Nucleus accumbens (tissue), 56 donors: ENCODE measurements around the gene GNB5.

Experiments used
- DNase-seq, 56 donors: peaks; one replicate each; lab custom pipeline; 2025; lab: John Stamatoyannopoulos, UW

Gene GNB5

GRCh38 chr15:52150043-52150825, 41.0 kb downstream of the GNB5 start:
- no peak for DNase-seq

- no peak for DNase-seq
Measured at GRCh38 chr15:52148403-52148802, 42.8 kb downstream of the GNB5 start.

- no peak for DNase-seq
Measured at GRCh38 chr15:52146776-52147175, 44.4 kb downstream of the GNB5 start.

- no peak for DNase-seq
Measured at GRCh38 chr15:52146261-52146660, 44.9 kb downstream of the GNB5 start.

- no peak for DNase-seq
Measured at GRCh38 chr15:52144656-52145178, 46.5 kb downstream of the GNB5 start.

GRCh38 chr15:52143873-52144272, 47.3 kb downstream of the GNB5 start:
- DNase-seq: peak in 17 of 56 donors; percentile 14 to 60 (median 24)

GRCh38 chr15:52140646-52141045, 50.5 kb downstream of the GNB5 start:
- no peak for DNase-seq

GRCh38 chr15:52139599-52140462, 51.4 kb downstream of the GNB5 start:
- peak in 43 of 56 donors; percentile 5 to 82 (median 48) for DNase-seq

- DNase-seq: no peak
Measured at GRCh38 chr15:52137432-52138357, 53.5 kb downstream of the GNB5 start.

GRCh38 chr15:52136442-52136980, 54.7 kb downstream of the GNB5 start:
- peak in 1 of 56 donors; percentile 13 for DNase-seq

- no peak for DNase-seq
Measured at GRCh38 chr15:52134502-52135144, 56.6 kb downstream of the GNB5 start.

GRCh38 chr15:52133510-52134220, 57.5 kb downstream of the GNB5 start:
- DNase-seq: no peak

- DNase-seq: no peak
Measured at GRCh38 chr15:52132066-52132465, 59.1 kb downstream of the GNB5 start.

- DNase-seq: no peak
Measured at GRCh38 chr15:52128568-52128967, 62.6 kb downstream of the GNB5 start.

- no peak for DNase-seq
Measured at GRCh38 chr15:52124270-52124880, 66.8 kb downstream of the GNB5 start.

- DNase-seq: no peak
Measured at GRCh38 chr15:52121896-52122295, 69.3 kb downstream of the GNB5 start.

- DNase-seq: no peak
Measured at GRCh38 chr15:52121006-52121405, 70.2 kb downstream of the GNB5 start.

- no peak for DNase-seq
Measured at GRCh38 chr15:52120488-52120887, 70.7 kb downstream of the GNB5 start.
